NCI-H1105 (cell line): ENCODE results near the gene FAM156A.
"Not testable (repeated sequence)": the region's sequence is repeated elsewhere in the genome, so short reads cannot be mapped to it uniquely, and the experiment has no call there.

ENCODE experiments used
- DNase-seq: peaks from one replicate; lab custom pipeline; 2025; lab: John Stamatoyannopoulos, UW

Gene FAM156A

GRCh38 chrX:52966993-52967738, 8.8 kb upstream of the FAM156A start:
- not testable (repeated sequence) for DNase-seq

DNA sequence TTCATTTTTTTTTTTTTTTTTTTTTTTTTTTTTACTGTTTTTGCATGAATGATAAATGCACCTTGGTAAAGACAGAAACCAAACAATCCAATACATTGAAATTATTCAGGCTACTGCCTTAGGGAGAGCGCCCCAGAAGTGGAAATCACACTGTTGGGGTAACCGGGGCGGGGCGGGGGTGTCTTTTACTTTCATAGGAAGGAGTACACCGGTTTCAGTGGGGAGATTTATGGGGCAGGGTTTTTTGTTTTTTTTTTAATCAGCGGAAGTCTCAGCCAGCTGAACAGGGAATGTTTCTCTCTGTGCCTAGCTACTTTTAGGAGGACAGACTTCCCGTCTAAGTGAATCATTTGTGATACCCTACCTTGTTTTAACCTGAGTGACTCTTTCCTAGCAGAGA, 643 bp upstream of the FAM156A start:
- not testable (repeated sequence) for DNase-seq

- not testable (repeated sequence) for DNase-seq
Observed at GRCh38 chrX:52949884-52950283, 8.4 kb downstream of the FAM156A start.

- not testable (repeated sequence) for DNase-seq
Observed at GRCh38 chrX:52949325-52949724, 9.0 kb downstream of the FAM156A start.

DNA sequence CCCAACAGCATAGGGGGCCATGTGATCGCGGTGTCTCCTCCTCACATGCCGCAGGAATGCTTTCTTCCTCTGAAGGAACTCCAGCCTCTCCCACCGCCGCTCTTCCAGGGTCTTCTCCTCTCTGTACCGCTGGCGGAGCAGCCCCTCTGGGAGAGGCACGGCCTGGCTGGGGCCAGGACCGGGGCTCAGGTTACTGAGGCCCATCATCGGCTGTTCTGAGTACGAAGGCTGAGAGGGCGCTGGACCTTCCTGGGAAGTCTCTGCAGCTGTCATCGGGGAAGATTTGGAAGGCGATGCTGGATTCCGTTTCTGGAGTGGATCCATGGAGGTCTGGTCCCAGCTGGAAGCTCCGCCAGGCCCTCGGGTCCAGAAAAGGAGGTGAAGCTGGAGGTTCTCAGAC, 10.1 kb downstream of the FAM156A start:
- not testable (repeated sequence) for DNase-seq

GRCh38 chrX:52947501-52947900, 10.8 kb downstream of the FAM156A start:
- not testable (repeated sequence) for DNase-seq

DNA sequence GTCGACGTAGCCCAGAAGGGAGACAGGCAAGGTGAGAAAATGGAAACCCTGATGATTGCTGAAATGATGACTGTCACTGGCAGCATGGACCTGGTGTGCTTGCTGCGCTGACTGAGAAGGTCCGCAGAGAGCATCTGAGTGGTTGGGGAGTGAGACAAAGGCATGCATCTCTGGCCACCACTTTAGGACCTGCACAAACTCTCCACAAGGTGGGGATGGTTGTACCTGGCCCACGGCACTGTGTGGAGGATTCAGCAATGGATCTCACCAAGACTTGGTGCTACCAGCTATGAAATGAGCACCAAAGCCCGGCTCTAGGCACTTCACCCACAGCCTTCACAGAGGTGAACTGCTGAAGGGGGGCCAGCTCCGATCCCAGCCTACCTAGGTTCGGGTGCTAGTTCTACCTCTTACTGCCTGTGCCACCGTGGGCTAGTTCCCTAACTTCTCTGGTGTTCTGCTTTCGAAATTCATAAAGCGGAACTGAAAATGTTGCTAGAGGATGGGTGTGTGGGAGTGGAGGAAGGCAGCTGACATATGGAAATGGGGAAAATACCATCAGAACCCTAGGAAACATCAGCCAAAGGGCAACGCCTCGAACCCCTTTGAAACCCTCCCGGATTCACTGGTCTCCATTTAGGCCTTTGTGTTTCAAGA, 12.4 kb downstream of the FAM156A start:
- DNase-seq = not testable (repeated sequence)

DNA sequence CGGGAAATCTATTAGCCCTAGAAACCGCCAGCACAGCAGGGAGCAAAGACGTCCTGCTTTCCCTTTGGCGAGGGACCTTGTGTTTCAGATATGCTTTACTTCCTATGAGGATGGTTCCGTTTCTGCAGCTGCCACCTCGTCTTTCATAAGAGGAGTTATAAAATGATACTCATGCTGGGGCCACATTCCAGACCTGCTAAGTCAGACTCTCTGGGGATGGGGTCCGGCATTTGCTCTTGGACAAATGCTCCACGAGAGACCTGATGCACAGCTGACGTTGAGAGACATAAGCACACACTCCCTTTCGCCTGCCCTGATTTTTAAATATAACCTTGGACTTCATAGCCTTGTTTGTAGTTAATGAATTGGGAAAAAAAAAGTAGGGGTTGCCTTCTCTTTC, 16.6 kb downstream of the FAM156A start:
- not testable (repeated sequence) for DNase-seq

- not testable (repeated sequence) for DNase-seq
Observed at GRCh38 chrX:52940704-52941103, 17.6 kb downstream of the FAM156A start.

DNA sequence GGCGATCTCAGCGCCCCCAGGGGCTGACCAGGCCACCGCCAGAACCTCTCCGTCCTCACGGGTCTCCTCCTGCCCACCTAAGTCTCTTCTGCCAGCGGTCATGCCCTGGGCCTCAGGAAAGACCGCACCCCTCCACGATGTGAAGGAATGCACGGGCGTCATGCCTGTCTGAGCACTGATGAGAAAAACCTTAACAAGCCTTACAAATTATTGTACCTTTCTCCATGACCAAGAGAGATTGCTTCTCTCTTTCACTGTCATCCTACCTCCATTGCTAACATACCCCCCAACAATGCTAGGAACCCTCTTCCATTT, 22.9 kb downstream of the FAM156A start:
- not testable (repeated sequence) for DNase-seq

DNA sequence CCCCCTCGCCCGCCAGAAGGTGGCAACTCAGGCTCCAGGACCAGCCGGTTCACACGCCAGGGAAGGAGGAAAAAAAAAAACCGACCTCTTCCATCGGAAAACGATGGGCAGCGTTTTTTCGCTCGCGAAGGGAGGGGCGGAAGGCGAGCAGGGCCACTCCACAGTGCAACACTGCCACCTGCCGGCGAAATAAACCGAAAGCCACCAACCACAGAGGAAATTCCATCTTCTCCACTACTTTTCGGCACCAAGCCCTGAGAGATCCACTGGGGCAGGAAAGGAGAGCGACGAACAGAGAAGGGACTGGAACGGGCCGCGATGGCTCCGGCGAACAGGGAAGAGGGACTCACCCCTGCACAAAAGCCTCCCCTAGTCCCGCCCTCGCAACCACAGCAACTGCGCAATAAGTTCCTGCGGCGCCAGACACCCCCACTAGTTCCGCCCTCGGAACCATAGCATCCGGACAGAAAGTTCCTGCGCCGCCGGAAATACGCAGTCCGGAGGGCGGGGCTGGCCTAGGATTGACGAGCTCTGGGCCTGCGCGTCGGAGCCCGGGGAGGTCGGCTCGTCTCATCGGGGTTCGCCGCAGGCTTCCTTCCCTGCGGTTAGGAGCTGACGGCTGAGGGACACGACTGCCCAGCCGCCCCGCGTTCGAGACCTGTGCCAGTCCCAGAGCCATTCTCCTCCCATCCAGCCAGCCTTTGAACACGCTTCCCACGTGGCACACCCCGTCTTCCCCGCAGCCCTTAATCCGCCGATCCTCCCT, 23.4 kb downstream of the FAM156A start:
- DNase-seq = peak; percentile 80

DNA sequence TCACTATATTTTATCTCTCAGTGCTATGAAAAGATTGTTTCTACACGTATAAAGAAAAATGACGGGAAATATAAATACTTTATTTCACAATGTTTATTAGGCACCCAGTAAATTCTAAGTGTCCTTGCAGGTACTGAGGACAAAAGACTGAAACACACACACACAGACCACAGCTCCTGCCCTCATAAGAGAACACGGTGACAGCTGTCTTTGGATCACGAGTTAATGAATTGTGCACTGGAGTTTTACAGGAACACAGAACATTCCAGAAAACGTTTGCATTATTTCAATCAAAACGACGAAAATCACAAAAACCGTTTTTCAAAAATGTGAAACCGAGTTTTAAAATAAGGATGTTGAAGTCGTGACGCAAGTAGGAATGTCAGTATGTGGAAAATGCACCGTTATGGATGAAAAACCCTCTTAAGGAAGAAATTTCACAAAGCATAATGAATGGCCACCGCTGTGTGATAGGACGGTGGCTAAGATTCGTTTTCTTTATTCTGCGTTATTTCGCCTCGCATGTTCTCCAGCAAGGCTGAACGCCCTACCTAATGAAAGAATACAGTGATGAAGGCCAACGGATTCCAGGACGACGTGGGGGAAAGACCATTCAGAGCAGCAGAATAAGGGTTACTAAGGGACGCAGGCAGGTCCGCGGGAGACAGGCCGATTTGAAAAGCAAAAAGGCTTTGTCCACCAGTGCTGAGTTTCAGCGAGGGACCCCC, 24.2 kb downstream of the FAM156A start:
- DNase-seq = no peak

GRCh38 chrX:52933213-52933612, 25.1 kb downstream of the FAM156A start:
- DNase-seq = no peak

GRCh38 chrX:52930214-52930613, 28.1 kb downstream of the FAM156A start:
- not testable (repeated sequence) for DNase-seq

GRCh38 chrX:52923781-52924241, 34.5 kb downstream of the FAM156A start:
- DNase-seq = no peak

DNA sequence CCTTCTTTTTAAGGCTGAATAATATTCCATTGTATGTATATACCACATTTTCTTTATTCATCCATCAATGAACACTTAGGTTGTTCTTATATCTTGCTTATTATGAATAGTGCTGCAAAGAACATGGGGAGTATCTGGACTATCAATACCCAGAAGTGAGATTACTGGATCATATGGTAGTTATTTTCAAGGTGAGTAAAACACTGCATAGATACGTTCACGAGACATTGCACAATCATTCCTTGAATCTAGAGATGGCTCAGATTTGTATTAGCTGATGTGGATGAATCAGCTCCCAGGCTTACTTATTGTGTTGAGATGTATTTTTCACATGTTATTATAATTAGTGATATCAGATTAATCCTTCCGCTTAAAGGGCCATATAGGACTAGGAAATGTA, 43.6 kb downstream of the FAM156A start:
- not testable (repeated sequence) for DNase-seq

- DNase-seq = not testable (repeated sequence)
Observed at GRCh38 chrX:52913681-52914080, 44.6 kb downstream of the FAM156A start.

- not testable (repeated sequence) for DNase-seq
Observed at GRCh38 chrX:52909313-52909969, 48.9 kb downstream of the FAM156A start.

- not testable (repeated sequence) for DNase-seq
Observed at GRCh38 chrX:52907900-52908299, 50.4 kb downstream of the FAM156A start.

DNA sequence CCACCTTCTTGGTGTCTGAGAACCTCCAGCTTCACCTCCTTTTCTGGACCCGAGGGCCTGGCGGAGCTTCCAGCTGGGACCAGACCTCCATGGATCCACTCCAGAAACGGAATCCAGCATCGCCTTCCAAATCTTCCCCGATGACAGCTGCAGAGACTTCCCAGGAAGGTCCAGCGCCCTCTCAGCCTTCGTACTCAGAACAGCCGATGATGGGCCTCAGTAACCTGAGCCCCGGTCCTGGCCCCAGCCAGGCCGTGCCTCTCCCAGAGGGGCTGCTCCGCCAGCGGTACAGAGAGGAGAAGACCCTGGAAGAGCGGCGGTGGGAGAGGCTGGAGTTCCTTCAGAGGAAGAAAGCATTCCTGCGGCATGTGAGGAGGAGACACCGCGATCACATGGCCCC, 51.2 kb downstream of the FAM156A start:
- DNase-seq = not testable (repeated sequence)

DNA sequence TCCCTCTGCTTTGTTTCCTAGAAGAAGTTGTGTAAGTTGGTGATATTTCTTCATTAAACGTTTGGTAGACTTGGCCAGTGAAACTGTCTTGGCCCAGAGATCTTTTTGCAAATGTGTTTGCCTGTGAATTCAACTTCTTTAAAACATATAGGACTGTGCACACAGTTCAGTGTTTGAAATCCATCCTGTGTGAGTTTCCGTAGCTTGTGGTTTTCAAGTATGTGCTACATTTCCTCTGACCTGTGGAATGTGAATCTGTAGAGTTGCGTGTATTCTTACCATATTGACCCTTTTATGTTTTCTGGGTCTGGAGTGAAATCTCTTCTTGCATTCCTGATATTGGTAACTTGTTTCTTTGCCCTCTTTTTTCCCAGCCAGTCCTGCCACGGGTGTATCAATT, 52.2 kb downstream of the FAM156A start:
- DNase-seq = not testable (repeated sequence)
